CD4-positive, alpha-beta T cell treated with Interleukin-1 beta for 1 hour (primary cell): ENCODE data around the gene SYT17.

Experiments
- DNase-seq, 2 donors: peaks; one replicate each; pipeline ENCODE4 v3.0.0-alpha.2; 2020 to 2022

SYT17 gene

GRCh38 chr16:19223235-19224170 lies 55.5 kb downstream of the SYT17 start:
- peak in 1 of 2 donors; percentile 14 for DNase-seq

DNA sequence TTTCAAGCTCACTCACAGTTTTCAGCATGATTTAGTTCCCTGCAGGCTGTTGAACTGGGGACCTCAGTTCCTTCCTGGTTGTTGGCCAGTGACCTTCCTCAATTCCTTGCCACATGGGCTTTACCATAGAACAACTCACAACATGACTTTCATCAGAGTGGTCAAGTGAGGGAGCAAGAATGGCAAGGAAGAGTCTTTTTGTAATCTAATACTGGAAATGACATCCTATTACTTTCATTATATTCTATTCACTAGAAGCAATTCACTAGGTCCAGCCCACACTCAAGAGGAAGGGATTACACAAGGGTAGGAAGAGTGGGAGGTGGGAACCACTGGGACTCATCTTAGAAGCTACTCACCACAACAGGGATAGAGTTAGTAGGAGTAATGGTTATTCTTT lies 57.6 kb downstream of the SYT17 start:
- DNase-seq, result no peak

DNA sequence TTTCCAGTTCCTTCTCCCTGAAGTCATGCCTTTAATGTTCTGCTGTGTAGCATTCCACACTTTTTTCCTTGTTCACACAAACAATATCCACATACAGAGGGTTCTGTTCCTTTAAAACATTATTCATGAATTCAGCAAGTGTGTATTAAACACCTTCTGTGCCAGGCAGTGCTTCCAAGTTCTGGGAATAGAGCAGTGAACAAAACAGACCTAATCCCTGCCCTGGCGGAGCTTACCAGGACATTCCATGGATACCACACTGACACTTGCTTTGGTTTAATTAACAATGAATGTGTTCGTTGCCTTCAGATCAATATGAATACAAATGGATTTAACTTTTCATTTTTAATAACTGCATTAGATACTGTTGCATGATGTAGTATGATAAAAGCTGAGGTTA lies 59.6 kb downstream of the SYT17 start:
- no peak for DNase-seq

GRCh38 chr16:19228052-19228451 lies 60.0 kb downstream of the SYT17 start:
- no peak for DNase-seq

DNA sequence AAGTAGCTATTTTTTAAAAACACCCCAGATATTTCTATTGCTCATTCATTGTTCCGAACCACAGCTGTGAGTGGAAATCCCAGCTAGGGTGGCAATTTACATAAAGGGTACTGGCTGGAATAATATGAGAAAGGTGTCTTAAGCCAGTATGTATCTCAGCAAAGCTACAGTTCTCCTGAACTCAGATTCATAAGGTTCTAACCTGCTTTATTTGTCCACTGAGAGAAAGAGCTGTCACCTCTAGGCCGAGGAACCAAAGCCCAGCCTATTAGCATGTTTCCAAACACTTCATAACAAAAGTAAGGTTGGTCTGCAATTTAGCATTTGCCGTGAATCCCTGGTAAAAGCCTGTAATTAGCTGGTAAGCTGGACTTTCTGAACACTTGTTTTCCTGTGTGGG lies 60.5 kb downstream of the SYT17 start:
- no peak for DNase-seq

- DNase-seq, result no peak
These were observed 62.5 kb downstream of the SYT17 start for GRCh38 chr16:19230575-19230974.

GRCh38 chr16:19231881-19232280 lies 63.8 kb downstream of the SYT17 start:
- no peak for DNase-seq

- DNase-seq, result no peak
These were observed 64.9 kb downstream of the SYT17 start for GRCh38 chr16:19232988-19233387.

- DNase-seq, result no peak
These were observed 67.4 kb downstream of the SYT17 start for GRCh38 chr16:19235478-19235877.

DNA sequence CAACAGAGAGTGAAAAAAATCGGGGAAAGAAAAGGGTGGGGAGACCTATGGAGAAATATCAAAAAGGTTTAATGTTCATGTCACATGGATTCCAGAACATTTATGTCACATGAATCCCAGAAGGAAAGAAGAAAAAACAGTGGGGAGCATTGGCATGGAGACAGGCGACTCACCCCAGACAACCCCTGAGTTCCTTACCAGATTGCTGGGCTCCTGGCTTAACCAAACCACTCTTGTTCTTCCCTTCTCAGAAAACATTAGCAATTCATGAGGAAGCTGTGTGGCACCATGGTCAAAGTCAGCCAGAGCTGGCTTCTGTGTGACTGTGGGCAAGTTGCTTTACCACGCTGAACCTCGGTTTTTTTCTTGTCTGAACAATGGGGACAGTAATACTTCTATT lies 67.8 kb downstream of the SYT17 start:
- DNase-seq, result no peak

GRCh38 chr16:19236561-19237209 lies 68.6 kb downstream of the SYT17 start:
- no peak for DNase-seq

DNA sequence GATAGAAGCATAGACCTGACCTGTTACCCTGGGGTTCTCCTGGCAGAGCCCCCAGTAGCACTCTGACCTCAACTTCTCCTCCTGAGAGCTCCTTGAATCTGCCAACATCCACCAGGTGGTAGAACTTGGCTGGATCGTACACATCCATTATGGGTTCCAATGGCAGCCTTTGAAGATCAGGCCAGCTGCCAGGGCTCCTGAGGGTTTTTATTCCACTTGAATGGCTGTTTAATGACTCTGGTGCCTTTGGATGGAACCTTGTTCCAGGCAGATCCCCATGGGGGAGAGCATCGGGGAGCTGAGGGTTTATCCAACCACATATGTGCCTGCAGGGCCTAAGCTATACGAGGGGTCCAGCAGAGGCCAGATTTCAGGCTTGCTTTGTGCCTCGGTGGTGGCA lies 70.4 kb downstream of the SYT17 start:
- DNase-seq, result no peak

DNA sequence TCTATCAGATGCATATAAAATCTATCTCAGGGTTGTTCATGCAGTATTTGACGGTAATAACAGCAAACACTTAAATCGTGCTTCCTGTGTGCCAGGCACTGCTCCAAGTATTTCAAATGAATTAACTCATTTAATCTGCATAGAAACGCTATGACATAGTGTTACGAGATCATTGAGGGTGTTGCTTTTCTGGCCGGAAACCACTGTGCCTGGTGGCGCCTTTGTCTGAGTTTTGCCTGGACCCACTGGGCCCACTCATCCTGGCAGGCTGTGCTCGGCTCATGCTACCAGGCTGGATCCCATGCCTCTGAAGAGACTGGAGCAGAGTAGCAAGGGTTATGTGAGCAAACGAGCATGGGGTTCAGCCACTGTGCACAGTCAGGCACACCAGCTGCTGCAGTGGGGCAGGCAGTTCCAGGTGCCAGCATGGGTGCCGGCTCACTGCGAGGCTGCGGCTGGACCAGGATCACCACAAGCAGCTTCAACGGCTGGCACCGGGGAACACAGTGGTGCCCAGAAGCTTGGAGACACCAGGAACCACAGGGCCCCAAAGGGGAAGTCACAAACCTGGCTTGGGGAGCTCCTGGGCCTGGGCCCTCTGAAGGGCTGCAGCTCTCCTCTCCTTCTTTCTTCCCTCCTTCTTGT lies 71.6 kb downstream of the SYT17 start:
- DNase-seq, result no peak

DNA sequence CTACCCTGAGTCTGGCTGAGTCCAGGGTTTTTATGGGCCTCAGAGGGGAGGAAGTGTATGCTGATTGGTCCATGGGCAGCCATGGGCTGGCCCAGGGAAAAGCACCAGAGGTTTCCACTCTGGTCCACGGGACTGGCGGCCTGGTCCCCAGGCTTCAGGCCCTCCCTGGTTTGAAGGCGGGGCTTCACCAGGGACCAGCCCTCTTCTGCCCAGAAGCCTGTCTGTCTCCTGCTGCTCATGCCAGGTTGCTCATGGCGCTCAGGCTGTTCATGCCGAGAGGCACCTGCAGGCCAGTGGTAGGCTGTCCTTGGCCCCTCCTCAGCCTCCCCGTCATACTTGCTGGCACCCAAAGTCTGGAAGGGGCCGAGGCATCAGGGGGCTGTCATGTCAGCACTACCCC lies 72.5 kb downstream of the SYT17 start:
- DNase-seq, result no peak

GRCh38 chr16:19241512-19241911 lies 73.5 kb downstream of the SYT17 start:
- no peak for DNase-seq

GRCh38 chr16:19242186-19242585 lies 74.1 kb downstream of the SYT17 start:
- DNase-seq, result no peak

GRCh38 chr16:19242987-19243575 lies 75.0 kb downstream of the SYT17 start:
- DNase-seq, result no peak

- no peak for DNase-seq
These were observed 77.4 kb downstream of the SYT17 start for GRCh38 chr16:19245326-19245925.

GRCh38 chr16:19252904-19253303 lies 84.9 kb downstream of the SYT17 start:
- DNase-seq, result no peak

- DNase-seq, result no peak
These were observed 86.6 kb downstream of the SYT17 start for GRCh38 chr16:19254611-19255010.

- DNase-seq, result no peak
These were observed 96.2 kb downstream of the SYT17 start for GRCh38 chr16:19264123-19264673.

GRCh38 chr16:19265380-19265930 lies 97.4 kb downstream of the SYT17 start:
- DNase-seq, result no peak
